GM18873 (cell line): ENCODE data around the gene EFCAB9.
"Not testable (repeated sequence)": the region's sequence is repeated elsewhere in the genome, so short reads cannot be mapped to it uniquely, and the experiment has no call there.

Experiments used
- ATAC-seq: cut with Tn5 transposase; IDR thresholded peaks from one replicate; pipeline ENCODE4 v1.9.1; 2021; ENCODE audit warnings: mild to moderate bottlenecking, moderate library complexity, moderate number of reproducible peaks; ENCODE audit not compliant: unreplicated experiment, low FRiP score

The EFCAB9 gene

GRCh38 chr5:172187118-172188032 lies 6.6 kb upstream of the EFCAB9 start:
- peak; percentile 24 for ATAC-seq

- ATAC-seq: peak; percentile 65
Observed at GRCh38 chr5:172188033-172188892, 5.7 kb upstream of the EFCAB9 start, which contains the start of gene STK10. Gene STK10 (minus strand): TSS chr5:172188224. CDS start chr5:172188042, 182 bp downstream.

GRCh38 chr5:172188893-172189692 lies 4.9 kb upstream of the EFCAB9 start:
- no peak for ATAC-seq

- ATAC-seq: no peak
Observed at GRCh38 chr5:172189693-172190296, 4.2 kb upstream of the EFCAB9 start.

GRCh38 chr5:172194985-172195774 lies 1.2 kb downstream of the EFCAB9 start:
- no peak for ATAC-seq

- ATAC-seq: not testable (repeated sequence)
Observed at GRCh38 chr5:172197775-172198174, 3.8 kb downstream of the EFCAB9 start.

- no peak for ATAC-seq
Observed at GRCh38 chr5:172199446-172199845, 5.5 kb downstream of the EFCAB9 start.

GRCh38 chr5:172200476-172200875 lies 6.5 kb downstream of the EFCAB9 start:
- ATAC-seq: no peak

- not testable (repeated sequence) for ATAC-seq
Observed at GRCh38 chr5:172205984-172206383, 12.0 kb downstream of the EFCAB9 start.

- no peak for ATAC-seq
Observed at GRCh38 chr5:172207511-172207910, 13.5 kb downstream of the EFCAB9 start.

- no peak for ATAC-seq
Observed at GRCh38 chr5:172209714-172210113, 15.7 kb downstream of the EFCAB9 start.

- no peak for ATAC-seq
Observed at GRCh38 chr5:172211676-172212075, 17.7 kb downstream of the EFCAB9 start.

GRCh38 chr5:172213126-172213525 lies 19.2 kb downstream of the EFCAB9 start:
- no peak for ATAC-seq

- no peak for ATAC-seq
Observed at GRCh38 chr5:172216345-172216744, 22.4 kb downstream of the EFCAB9 start.

- ATAC-seq: no peak
Observed at GRCh38 chr5:172219296-172219695, 25.3 kb downstream of the EFCAB9 start.

GRCh38 chr5:172223901-172224873 lies 30.2 kb downstream of the EFCAB9 start:
- peak; percentile 70 for ATAC-seq

GRCh38 chr5:172224996-172225395 lies 31.0 kb downstream of the EFCAB9 start:
- no peak for ATAC-seq

GRCh38 chr5:172229904-172230303 lies 35.9 kb downstream of the EFCAB9 start:
- no peak for ATAC-seq
